ENCODE data around the gene SGO1. TPM values are rescaled to one million over a fixed set of nuclear protein-coding genes. Genes with fewer than 3 reads are reported as not detected.

The SGO1 gene
- total RNA-seq, 1 donor from 2014 or later: 10.3 TPM

DNA sequence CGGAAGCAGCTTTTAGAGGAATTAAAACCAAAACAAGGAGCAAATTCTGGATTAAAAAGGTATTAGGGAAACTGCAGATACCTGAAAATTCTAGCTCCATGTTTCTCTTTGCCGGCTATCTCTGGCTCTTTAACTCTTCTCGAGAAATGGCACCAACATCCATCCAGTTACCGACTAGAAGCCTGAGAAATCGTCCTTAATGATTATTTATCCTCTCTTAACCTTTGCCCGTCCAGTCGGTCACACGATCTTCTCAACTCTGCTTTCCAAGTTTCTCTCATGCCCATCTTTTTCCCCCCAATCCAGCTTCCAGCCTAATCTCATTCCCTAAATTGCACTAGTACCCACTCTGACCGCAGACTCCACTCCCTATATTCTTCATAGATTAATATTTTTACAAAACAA lies 596 bp upstream of the SGO1 start:
- TF ChIP-seq, protein P1, sequence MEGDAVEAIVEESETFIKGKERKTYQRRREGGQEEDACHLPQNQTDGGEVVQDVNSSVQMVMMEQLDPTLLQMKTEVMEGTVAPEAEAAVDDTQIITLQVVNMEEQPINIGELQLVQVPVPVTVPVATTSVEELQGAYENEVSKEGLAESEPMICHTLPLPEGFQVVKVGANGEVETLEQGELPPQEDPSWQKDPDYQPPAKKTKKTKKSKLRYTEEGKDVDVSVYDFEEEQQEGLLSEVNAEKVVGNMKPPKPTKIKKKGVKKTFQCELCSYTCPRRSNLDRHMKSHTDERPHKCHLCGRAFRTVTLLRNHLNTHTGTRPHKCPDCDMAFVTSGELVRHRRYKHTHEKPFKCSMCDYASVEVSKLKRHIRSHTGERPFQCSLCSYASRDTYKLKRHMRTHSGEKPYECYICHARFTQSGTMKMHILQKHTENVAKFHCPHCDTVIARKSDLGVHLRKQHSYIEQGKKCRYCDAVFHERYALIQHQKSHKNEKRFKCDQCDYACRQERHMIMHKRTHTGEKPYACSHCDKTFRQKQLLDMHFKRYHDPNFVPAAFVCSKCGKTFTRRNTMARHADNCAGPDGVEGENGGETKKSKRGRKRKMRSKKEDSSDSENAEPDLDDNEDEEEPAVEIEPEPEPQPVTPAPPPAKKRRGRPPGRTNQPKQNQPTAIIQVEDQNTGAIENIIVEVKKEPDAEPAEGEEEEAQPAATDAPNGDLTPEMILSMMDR (conservative IDR thresholded peaks at IDR 0.05; ENCODE audit: low read depth, low read length): no peak
- DNase-seq (ENCODE audit: low read depth): no peak
- peak overlapping the region; percentile 91 for H3K4me3 ChIP-seq (ENCODE audit: low read depth, low read length)

GRCh38 chr3:20185331-20185678 lies 701 bp downstream of the SGO1 start:
- DNase-seq (ENCODE audit: low read depth): no peak
- peak overlapping the region; percentile 91 for H3K4me3 ChIP-seq (ENCODE audit: low read depth, low read length)
- TF ChIP-seq, protein P1 (conservative IDR thresholded peaks at IDR 0.05; ENCODE audit: low read depth, low read length): no peak

- TF ChIP-seq, protein P1 (conservative IDR thresholded peaks at IDR 0.05; ENCODE audit: low read depth, low read length): no peak
- no peak for DNase-seq (ENCODE audit: low read depth)
Measured at GRCh38 chr3:20182206-20182605, 3.8 kb downstream of the SGO1 start.

DNA sequence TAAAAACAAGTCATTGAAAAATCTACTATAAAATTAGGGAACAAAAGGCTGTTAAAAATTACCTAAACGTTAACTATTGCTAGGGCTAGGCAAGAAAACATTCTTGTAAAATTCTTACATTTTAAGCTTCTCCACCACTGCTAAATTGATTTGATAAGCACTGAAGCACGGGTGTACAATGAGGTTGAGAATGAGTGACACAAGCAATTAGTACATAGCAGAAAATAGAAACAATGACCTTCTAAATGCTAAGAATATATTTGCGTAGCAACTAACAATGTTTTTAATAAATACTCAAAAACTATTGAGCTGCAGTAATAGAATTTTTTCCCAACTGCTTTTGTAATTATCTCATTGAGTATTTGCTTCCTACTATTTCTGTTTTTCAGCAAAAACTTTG lies 4.7 kb downstream of the SGO1 start:
- H3K4me3 ChIP-seq (ENCODE audit: low read depth, low read length): no peak overlapping the region
- TF ChIP-seq, protein P1 (conservative IDR thresholded peaks at IDR 0.05; ENCODE audit: low read depth, low read length): no peak
- DNase-seq (ENCODE audit: low read depth): no peak

More at GRCh38 chr3:20182206-20182605, 3.8 kb downstream of the SGO1 start:
- H3K4me3 ChIP-seq (ENCODE audit: low read depth, low read length): no peak overlapping the region

DNA sequence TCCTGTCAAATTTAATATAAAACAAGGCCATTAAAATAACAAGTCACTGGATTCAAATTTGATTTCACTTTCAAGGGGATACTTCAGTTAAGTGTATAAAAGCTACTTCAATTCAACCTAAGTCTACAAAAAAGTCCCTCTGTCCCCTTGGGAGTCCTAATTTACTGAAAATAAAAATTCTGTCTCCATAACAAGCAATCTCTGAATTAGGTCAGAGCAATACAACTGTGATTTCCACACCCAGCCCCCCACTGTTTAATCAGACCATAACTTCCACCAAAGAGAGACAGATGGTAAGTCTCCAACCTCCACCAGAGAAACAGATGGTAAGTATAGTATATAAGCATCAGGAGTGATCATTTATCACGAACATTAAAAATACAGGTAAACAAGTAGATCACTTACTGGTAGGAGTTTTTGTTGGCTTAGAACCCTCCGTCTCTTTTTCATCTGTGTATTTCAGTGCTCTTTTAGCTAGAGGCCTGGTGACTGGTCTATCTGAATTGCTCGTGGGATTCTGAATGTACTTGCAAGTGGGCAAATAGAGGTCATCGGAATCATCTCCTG lies 12.1 kb downstream of the SGO1 start:
- TF ChIP-seq, protein P1 (conservative IDR thresholded peaks at IDR 0.05; ENCODE audit: low read depth, low read length): no peak
- H3K4me3 ChIP-seq (ENCODE audit: low read depth, low read length): no peak overlapping the region
- DNase-seq (ENCODE audit: low read depth): no peak

GRCh38 chr3:20161714-20162113 lies 24.3 kb downstream of the SGO1 start:
- no peak for DNase-seq (ENCODE audit: low read depth)
- TF ChIP-seq, protein P1 (conservative IDR thresholded peaks at IDR 0.05; ENCODE audit: low read depth, low read length): no peak
- no peak overlapping the region for H3K4me3 ChIP-seq (ENCODE audit: low read depth, low read length)

GRCh38 chr3:20160230-20160629 lies 25.8 kb downstream of the SGO1 start:
- TF ChIP-seq, protein P1 (conservative IDR thresholded peaks at IDR 0.05; ENCODE audit: low read depth, low read length): no peak
- no peak for DNase-seq (ENCODE audit: low read depth)
- no peak overlapping the region for H3K4me3 ChIP-seq (ENCODE audit: low read depth, low read length)
